Gastroesophageal sphincter (tissue), 4 donors: ENCODE data around the gene ARPC5. TPM values are rescaled to one million over a fixed set of nuclear protein-coding genes. Genes with fewer than 3 reads are reported as not detected.

Experiments used
- ATAC-seq: fragments of 150-250 bp; one replicate; pipeline ENCODE4 v1.9.1; 2016; ENCODE audit warnings: mild to moderate bottlenecking, moderate library complexity
- H3K27ac ChIP-seq, 4 donors: fragments of 200-600 bp; sonication (generic) in 3 of 4; 1 replicate in 3 of 4; 2 replicates in 1 of 4; pipeline ENCODE4 v1.5.1; 2016 to 2019
- H3K27me3 ChIP-seq: fragments of 200-600 bp; sonication (generic); one replicate; pipeline ENCODE4 v1.5.1; 2019
- H3K36me3 ChIP-seq, 2 donors: fragments of 200-600 bp; sonication (generic); one replicate each; pipeline ENCODE4 v1.5.1; 2019; ENCODE audit warnings: control low read depth in 1 of 2
- H3K4me1 ChIP-seq, 3 donors: fragments of 200-600 bp; sonication (generic); 1 replicate in 2 of 3; 2 replicates in 1 of 3; pipeline ENCODE4 v1.5.1; 2016 to 2019; ENCODE audit warnings: control low read depth in 2 of 3
- H3K4me3 ChIP-seq, 2 donors: fragments of 200-600 bp; sonication (generic); one replicate each; pipeline ENCODE4 v1.5.1; 2019; ENCODE audit warnings: mild to moderate bottlenecking in 1 of 2, moderate library complexity in 1 of 2
- H3K9me3 ChIP-seq, 3 donors: fragments of 200-600 bp; sonication (generic); one replicate each; pipeline ENCODE4 v1.5.1; 2017 to 2019; ENCODE audit warnings: control low read depth in 2 of 3
- EP300 ChIP-seq: sonication (generic); formaldehyde crosslinking; IDR thresholded peaks from one replicate; pipeline ENCODE4 v1.6.1; 2017; ENCODE audit warnings: antibody characterized with exemption, mild to moderate bottlenecking
- POLR2A ChIP-seq, 2 donors: fragments of 450-650 bp; IDR thresholded peaks; one replicate each; pipeline ENCODE4 v1.6.1; 2017; ENCODE audit warnings: antibody characterized with exemption in 2 of 2, mild to moderate bottlenecking in 2 of 2, moderate library complexity in 1 of 2
- POLR2AphosphoS5 ChIP-seq: sonication (generic); formaldehyde crosslinking; IDR thresholded peaks from one replicate; pipeline ENCODE4 v1.6.1; 2017; ENCODE audit warnings: antibody characterized with exemption
- WGBS, 2 donors: methylation state at CpG; one replicate each; pipeline ENCODE4 v1.1.5; 2018; ENCODE audit warnings: low coverage in 1 of 2; 5-methylcytosine and 5-hydroxymethylcytosine counted together
- total RNA-seq, 4 donors: library from RNA; depleted of rRNA; stranded (reverse); fragments of >200 nt; gene quantifications; one replicate each; pipeline ENCODE4 v1.1.0, GENCODE V29; 2016
- TF ChIP-seq, protein P1 (sequence below), 4 experiments: fragments of 200-600 bp in 2 of 4; fragments of 450-650 bp in 2 of 4; sonication (generic) in 1 of 4; IDR thresholded peaks; one replicate each; pipeline ENCODE4 v1.5.1; 2017 to 2019; ENCODE audit warnings: antibody characterized with exemption in 4 of 4, mild to moderate bottlenecking in 2 of 4, moderate library complexity in 2 of 4

The ARPC5 gene
- total RNA-seq, 4 donors from 2014 or later: 66.8 to 154 (median 87.5) TPM

DNA sequence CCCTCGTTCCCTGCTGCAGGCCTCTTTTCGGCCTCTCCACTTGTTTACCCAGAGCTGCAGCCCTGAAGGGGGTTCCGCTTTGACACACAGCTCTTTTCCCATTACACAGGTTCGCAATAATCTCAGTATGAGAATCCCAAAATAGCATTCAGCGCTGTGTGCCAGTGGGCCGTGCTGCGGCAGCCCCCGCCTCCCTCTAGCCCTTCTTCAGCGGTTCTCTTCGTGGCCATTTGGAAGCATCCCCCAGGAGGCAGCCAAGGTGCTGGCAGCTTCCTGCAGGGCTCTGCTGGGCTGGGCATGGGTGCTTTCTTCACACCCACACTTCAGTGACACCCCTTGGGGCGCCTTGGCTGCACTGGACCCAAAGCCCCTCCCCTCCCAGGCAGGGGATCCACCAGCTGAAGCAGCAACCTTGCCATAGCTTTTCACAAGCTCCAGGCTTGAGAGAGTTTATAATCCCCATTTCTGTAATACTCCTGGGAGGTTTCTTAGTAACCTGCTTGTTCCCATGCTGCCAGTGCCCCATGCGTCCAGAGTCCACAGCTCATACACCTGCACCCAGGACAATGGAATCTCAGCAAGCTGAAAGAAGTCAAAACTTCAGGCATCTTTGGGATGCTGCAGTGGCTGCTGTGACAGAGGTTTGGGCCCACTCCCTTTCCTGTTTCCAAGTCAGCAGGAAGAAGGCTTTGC lies 53.4 kb downstream of the ARPC5 start:
- H3K27ac ChIP-seq: peak overlapping the region in 1 of 4 donors; percentile 1
- H3K4me1 ChIP-seq: no peaks in the 10 kb centered on the region
- 87 to 100% methylated on average over 1 to 5 of the region's 12 CpGs for WGBS, 2 donors
- H3K4me3 ChIP-seq: no peak overlapping the region
- H3K27me3 ChIP-seq: no peaks in the 10 kb centered on the region
- H3K36me3 ChIP-seq: no peaks in the 10 kb centered on the region
- ATAC-seq: no peak
- TF ChIP-seq POLR2AphosphoS5 (no peak), EP300 (no peak), POLR2A (IDR thresholded peaks at IDR 0.05) (no peak)
- TF ChIP-seq, protein P1, sequence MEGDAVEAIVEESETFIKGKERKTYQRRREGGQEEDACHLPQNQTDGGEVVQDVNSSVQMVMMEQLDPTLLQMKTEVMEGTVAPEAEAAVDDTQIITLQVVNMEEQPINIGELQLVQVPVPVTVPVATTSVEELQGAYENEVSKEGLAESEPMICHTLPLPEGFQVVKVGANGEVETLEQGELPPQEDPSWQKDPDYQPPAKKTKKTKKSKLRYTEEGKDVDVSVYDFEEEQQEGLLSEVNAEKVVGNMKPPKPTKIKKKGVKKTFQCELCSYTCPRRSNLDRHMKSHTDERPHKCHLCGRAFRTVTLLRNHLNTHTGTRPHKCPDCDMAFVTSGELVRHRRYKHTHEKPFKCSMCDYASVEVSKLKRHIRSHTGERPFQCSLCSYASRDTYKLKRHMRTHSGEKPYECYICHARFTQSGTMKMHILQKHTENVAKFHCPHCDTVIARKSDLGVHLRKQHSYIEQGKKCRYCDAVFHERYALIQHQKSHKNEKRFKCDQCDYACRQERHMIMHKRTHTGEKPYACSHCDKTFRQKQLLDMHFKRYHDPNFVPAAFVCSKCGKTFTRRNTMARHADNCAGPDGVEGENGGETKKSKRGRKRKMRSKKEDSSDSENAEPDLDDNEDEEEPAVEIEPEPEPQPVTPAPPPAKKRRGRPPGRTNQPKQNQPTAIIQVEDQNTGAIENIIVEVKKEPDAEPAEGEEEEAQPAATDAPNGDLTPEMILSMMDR (IDR thresholded peaks at IDR 0.05): no peak
- no peaks in the 10 kb centered on the region for H3K9me3 ChIP-seq

DNA sequence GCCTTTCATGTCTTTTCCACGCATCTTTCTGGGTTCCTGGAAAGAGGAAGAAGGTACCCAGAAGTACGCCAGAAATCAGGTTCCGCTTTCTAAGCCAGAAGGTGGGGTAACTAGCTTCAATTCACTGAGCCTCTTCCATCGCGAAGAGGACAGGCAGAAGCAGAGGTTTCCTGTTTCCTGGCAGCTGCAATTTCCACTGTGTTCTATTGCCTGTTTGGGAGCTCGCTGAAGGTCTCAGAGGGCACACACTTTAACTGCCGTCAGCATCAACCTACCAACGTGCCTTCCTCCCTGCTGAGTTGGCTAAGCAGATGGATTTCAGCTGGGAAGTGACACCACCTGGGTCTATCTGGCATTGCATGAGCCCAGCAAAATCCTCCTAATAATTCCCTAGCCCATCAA lies 55.3 kb downstream of the ARPC5 start:
- H3K4me3 ChIP-seq: no peak overlapping the region
- no peaks in the 10 kb centered on the region for H3K4me1 ChIP-seq
- peak overlapping the region in 1 of 4 donors; percentile 25 for H3K27ac ChIP-seq
- no peaks in the 10 kb centered on the region for H3K36me3 ChIP-seq
- ATAC-seq: peak; percentile 71
- 65 to 80% methylated on average over 1 to 6 of the region's 8 CpGs for WGBS, 2 donors
- no peaks in the 10 kb centered on the region for H3K27me3 ChIP-seq
- no peak for TF ChIP-seq POLR2AphosphoS5
- TF ChIP-seq, protein P1 (IDR thresholded peaks at IDR 0.05): no peak
- no peak for TF ChIP-seq POLR2A (IDR thresholded peaks at IDR 0.05)
- TF ChIP-seq EP300: no peak
- H3K9me3 ChIP-seq: no peaks in the 10 kb centered on the region

DNA sequence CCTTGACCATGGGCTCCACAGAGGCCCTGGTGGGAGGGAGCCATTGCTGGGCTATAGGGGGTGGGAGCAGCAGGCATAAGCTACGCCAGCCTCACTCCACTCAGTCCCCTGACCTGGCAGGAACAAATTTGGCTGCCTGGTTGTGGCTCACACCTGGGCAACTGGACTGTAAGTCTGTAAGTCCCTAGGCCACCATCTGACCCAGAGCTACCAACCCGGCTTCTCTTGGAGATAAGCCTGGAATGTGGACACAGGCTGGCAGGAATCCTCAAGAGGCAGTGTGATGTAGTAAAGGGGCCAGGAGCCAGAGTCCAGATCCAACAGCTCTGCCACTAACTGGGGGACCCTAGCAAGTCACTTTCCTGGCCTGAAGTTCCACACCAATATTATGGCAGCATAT lies 56.7 kb downstream of the ARPC5 start:
- H3K27ac ChIP-seq: no peak overlapping the region
- H3K27me3 ChIP-seq: no peaks in the 10 kb centered on the region
- no peaks in the 10 kb centered on the region for H3K4me1 ChIP-seq
- H3K36me3 ChIP-seq: no peaks in the 10 kb centered on the region
- no peak for ATAC-seq
- H3K9me3 ChIP-seq: no peaks in the 10 kb centered on the region
- WGBS, 2 donors: no CpG with 5 or more reads among the region's 2 CpGs
- no peak overlapping the region for H3K4me3 ChIP-seq
- TF ChIP-seq EP300: no peak
- no peak for TF ChIP-seq POLR2AphosphoS5
- TF ChIP-seq, protein P1 (IDR thresholded peaks at IDR 0.05): no peak
- no peak for TF ChIP-seq POLR2A (IDR thresholded peaks at IDR 0.05)

DNA sequence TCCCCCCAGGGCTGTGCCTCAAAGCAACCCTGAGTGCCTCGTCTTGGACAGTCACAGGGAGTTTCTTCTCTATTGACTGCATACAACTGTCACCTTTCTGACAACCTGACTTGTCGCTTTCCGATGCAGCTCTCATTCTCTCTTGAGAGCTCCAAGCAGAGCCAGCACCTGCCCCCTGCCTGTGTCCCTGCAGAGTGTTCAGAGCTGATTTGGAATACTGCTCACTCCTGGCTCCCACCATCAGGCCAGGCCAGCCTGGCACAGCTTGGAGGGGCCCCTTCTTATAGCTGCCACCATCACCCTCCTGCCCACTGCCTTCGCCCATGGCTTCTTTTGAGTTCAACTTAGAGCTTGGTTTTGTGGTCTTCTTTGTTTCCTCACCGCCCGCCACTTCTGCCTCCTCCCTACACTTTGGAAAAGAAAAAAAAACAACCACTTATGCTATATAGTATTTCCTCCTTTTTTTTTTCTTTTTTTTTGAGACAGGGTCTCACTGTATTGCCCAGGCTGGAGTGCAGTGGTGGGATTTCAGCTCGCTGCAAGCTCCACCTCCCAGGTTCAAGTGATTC lies 57.6 kb downstream of the ARPC5 start:
- peak; percentile 17 for ATAC-seq
- Histone ChIP-seq H3K27ac (peak overlapping the region in 1 of 4 donors; percentile 22), H3K36me3 (no peaks in the 10 kb centered on the region), H3K4me1 (no peaks in the 10 kb centered on the region), H3K9me3 (no peaks in the 10 kb centered on the region), H3K4me3 (no peak overlapping the region), H3K27me3 (no peaks in the 10 kb centered on the region)
- WGBS, 2 donors: 94 to 100% methylated on average over 3 to 7 of the region's 7 CpGs
- TF ChIP-seq, protein P1 (IDR thresholded peaks at IDR 0.05): no peak
- no peak for TF ChIP-seq POLR2AphosphoS5
- TF ChIP-seq EP300: no peak
- TF ChIP-seq POLR2A (IDR thresholded peaks at IDR 0.05): no peak

- Histone ChIP-seq H3K9me3 (no peaks in the 10 kb centered on the region), H3K4me1 (no peaks in the 10 kb centered on the region), H3K27me3 (no peaks in the 10 kb centered on the region), H3K27ac (peak overlapping the region in 2 of 4 donors; percentile 8 to 42), H3K36me3 (no peaks in the 10 kb centered on the region), H3K4me3 (no peak overlapping the region)
- no peak for TF ChIP-seq POLR2A (IDR thresholded peaks at IDR 0.05)
- no peak for TF ChIP-seq EP300
- TF ChIP-seq, protein P1 (IDR thresholded peaks at IDR 0.05): no peak
- no peak for TF ChIP-seq POLR2AphosphoS5
- WGBS, 2 donors: 57 to 77% methylated on average over 4 to 7 of the region's 8 CpGs
- ATAC-seq: no peak
Measured at GRCh38 chr1:183576537-183576936, 59.0 kb downstream of the ARPC5 start.
